Neural crest cell (in vitro differentiated cells): ENCODE results near the gene EVC2. TPM values are rescaled to one million over a fixed set of nuclear protein-coding genes. Genes with fewer than 3 reads are reported as not detected.
A peak's percentile ranks its signal among the peaks of the same experiment; 100 is the strongest.

Experiments used
- DNase-seq: peaks from one replicate; pipeline ENCODE4 v3.0.0; 2021; ENCODE audit warnings: low read depth, mixed read lengths, low spot score
- H3K27ac Mint-ChIP-seq: one replicate; pipeline ENCODE4 v1.8.0; 2021; ENCODE audit warnings: mild to moderate bottlenecking, mixed read lengths; ENCODE audit not compliant: unreplicated experiment
- H3K27me3 Mint-ChIP-seq: 2 replicates; pipeline ENCODE4 v1.8.0; 2021; ENCODE audit warnings: low read depth, mild to moderate bottlenecking, mixed read lengths
- H3K36me3 Mint-ChIP-seq: 2 replicates; pipeline ENCODE4 v1.8.0; 2021; ENCODE audit warnings: low read depth, mild to moderate bottlenecking, mixed read lengths
- H3K4me1 Mint-ChIP-seq: 2 replicates; pipeline ENCODE4 v1.8.0; 2021; ENCODE audit warnings: mixed read lengths
- H3K4me3 Mint-ChIP-seq: one replicate; pipeline ENCODE4 v1.8.0; 2021; ENCODE audit warnings: mild to moderate bottlenecking, mixed read lengths
- H3K9me3 Mint-ChIP-seq: 2 replicates; pipeline ENCODE4 v1.8.0; 2021; ENCODE audit warnings: mixed read lengths
- CTCF ChIP-seq: fragments of 200-600 bp; sonication (generic); conservative IDR thresholded peaks from 2 replicates; pipeline ENCODE4 v1.5.0; 2021; ENCODE audit warnings: antibody characterized with exemption, mild to moderate bottlenecking
- total RNA-seq: library from RNA; stranded (reverse); gene quantifications from 2 replicates; pipeline ENCODE4 v1.2.1, GENCODE V29; 2021

EVC2 gene
- total RNA-seq, 1 donor from 2014 or later = 7.2 TPM

- Mint-ChIP-seq H3K36me3 (no peaks in the 10 kb centered on the region), H3K4me1 (peaks cover 17% of the 10 kb centered on the region), H3K4me3 (no peak overlapping the region), H3K27ac (no peak overlapping the region), H3K27me3 (no peaks in the 10 kb centered on the region), H3K9me3 (no peaks in the 10 kb centered on the region)
- TF ChIP-seq CTCF = no peak
- DNase-seq = no peak
Observed at GRCh38 chr4:5539584-5539983, 168.8 kb downstream of the EVC2 start.

- H3K27ac Mint-ChIP-seq = no peak overlapping the region
- no peak overlapping the region for H3K4me3 Mint-ChIP-seq
Observed at GRCh38 chr4:5532100-5532499, 176.3 kb downstream of the EVC2 start.

GRCh38 chr4:5528031-5528436, 180.3 kb downstream of the EVC2 start:
- H3K4me3 Mint-ChIP-seq = no peak overlapping the region
- peaks cover 27% of the 10 kb centered on the region for H3K4me1 Mint-ChIP-seq
- H3K36me3 Mint-ChIP-seq = peaks cover 4% of the 10 kb centered on the region
- TF ChIP-seq CTCF = no peak
- DNase-seq = no peak
- no peaks in the 10 kb centered on the region for H3K27me3 Mint-ChIP-seq
- H3K9me3 Mint-ChIP-seq = no peaks in the 10 kb centered on the region
- no peak overlapping the region for H3K27ac Mint-ChIP-seq

More at GRCh38 chr4:5532100-5532499, 176.3 kb downstream of the EVC2 start:
- no peak for TF ChIP-seq CTCF
- Mint-ChIP-seq H3K4me1 (peaks cover 11% of the 10 kb centered on the region), H3K27me3 (no peaks in the 10 kb centered on the region), H3K36me3 (peaks cover 4% of the 10 kb centered on the region), H3K9me3 (no peaks in the 10 kb centered on the region)
- no peak for DNase-seq

- Mint-ChIP-seq H3K9me3 (no peaks in the 10 kb centered on the region), H3K27ac (peak overlapping the region; percentile 40), H3K4me3 (no peak overlapping the region), H3K36me3 (peaks cover 4% of the 10 kb centered on the region), H3K27me3 (no peaks in the 10 kb centered on the region), H3K4me1 (peaks cover 27% of the 10 kb centered on the region)
- TF ChIP-seq CTCF = no peak
- DNase-seq = no peak
Observed at GRCh38 chr4:5527211-5527610, 181.1 kb downstream of the EVC2 start.

GRCh38 chr4:5526080-5526846, 182.1 kb downstream of the EVC2 start:
- no peak for DNase-seq
- Mint-ChIP-seq H3K4me3 (no peak overlapping the region), H3K9me3 (no peaks in the 10 kb centered on the region), H3K4me1 (peaks cover 27% of the 10 kb centered on the region), H3K27ac (no peak overlapping the region), H3K36me3 (peaks cover 4% of the 10 kb centered on the region), H3K27me3 (no peaks in the 10 kb centered on the region)
- no peak for TF ChIP-seq CTCF
